ENCODE results near the gene HLA-DPB1. TPM values are rescaled to one million over a fixed set of nuclear protein-coding genes. Genes with fewer than 3 reads are reported as not detected.

HLA-DPB1 gene
- total and polyA plus RNA-seq, 2 donors = 16.4 to 74.7 TPM

DNA sequence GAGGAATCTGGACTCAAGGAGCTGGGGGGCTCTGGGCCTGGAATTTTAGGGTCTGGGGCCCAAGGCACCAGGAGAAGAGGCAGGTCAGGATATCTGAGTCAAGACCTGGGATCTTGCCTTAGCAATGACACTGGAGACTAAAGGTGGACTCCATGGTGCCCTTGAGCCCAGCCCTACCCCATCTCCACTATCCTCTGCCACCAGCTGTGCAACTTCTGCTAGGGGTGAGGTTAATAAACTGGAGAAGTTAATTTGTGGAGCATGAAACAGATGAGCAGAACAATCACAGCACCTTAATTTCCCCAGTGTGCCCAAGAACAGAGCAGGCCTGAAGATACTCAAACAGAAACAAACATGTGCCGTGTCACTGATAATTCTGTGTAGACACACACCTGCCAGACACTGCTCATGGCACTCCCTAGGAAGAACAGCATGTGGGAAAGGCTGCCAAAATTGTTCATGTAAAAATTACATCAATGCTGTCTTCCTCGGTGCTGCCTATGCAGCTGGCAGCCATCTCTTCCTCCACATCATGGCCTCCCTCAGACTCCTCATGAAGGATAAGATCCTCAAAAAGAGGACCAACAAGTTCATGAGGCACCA lies 3.2 kb downstream of the HLA-DPB1 start:
- H3K4me1 ChIP-seq (ENCODE audit: insufficient read depth) = no peaks in the 10 kb centered on the region
- 66% methylated on average over 2 of the region's 2 CpGs for WGBS
- H3K4me3 ChIP-seq (ENCODE audit: low read depth, low read length) = no peak overlapping the region
- no peak overlapping the region for H3K27ac ChIP-seq (ENCODE audit: low read depth)
- H3K36me3 ChIP-seq (ENCODE audit: insufficient read depth) = no peaks in the 10 kb centered on the region
- no peak for DNase-seq (ENCODE audit: extremely low spot score)

DNA sequence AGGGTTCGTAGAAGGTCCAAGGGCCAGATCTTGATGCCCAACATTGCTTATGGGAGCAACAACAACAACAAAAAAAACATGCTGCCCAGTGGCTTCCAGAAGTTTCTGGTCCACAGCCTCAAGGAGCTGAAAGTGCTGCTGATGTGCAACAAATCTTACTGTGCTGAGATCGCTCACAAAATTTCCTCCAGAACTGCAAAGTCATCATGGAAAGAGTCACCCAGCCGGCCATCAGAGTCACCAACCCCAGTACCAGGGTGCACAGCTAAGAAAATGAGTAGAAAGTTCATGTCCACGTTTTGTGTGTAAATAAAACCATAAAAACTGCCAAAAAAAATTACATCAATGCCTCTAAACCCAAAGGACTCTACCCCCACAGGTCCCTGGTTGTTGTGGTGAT lies 3.8 kb downstream of the HLA-DPB1 start:
- no peaks in the 10 kb centered on the region for H3K4me1 ChIP-seq (ENCODE audit: insufficient read depth)
- WGBS = 81% methylated on average over 4 of the region's 4 CpGs
- no peak overlapping the region for H3K27ac ChIP-seq (ENCODE audit: low read depth)
- H3K36me3 ChIP-seq (ENCODE audit: insufficient read depth) = no peaks in the 10 kb centered on the region
- H3K4me3 ChIP-seq (ENCODE audit: low read depth, low read length) = no peak overlapping the region
- DNase-seq (ENCODE audit: extremely low spot score) = no peak

DNA sequence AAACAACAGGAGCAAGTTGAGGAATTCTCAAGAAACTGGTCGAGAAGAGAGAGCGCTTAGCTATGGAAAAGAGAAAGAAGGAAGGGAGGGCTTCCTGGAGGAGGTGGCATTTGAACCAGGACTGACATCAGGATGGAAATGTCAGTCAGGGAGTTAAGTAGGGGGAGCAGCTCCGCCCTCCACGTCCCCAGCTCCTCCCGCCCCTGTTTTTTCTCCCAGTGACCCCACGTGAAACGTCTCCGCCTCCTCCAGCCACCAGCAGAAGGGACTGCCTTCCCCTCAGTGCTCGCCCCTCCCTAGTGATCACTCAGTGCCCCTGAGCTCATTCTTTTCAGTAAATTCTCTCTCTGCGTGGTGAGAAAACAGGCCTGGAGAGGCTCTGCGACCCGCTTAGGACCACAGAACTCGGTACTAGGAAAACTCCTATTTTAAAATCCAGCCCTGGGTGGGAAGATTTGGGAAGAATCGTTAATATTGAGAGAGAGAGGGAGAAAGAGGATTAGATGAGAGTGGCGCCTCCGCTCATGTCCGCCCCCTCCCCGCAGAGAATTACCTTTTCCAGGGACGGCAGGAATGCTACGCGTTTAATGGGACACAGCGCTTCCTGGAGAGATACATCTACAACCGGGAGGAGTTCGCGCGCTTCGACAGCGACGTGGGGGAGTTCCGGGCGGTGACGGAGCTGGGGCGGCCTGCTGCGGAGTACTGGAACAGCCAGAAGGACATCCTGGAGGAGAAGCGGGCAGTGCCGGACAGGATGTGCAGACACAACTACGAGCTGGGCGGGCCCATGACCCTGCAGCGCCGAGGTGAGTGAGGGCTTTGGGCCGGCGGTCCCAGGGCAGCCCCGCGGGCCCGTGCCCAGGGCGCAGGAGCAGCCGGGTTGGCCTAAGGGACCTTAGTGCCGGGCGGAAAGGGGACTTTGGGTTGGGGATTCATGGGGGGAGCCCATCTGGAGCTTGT lies 4.6 kb downstream of the HLA-DPB1 start:
- WGBS = 10% methylated on average over 49 of the region's 49 CpGs
- peak; percentile 28 for DNase-seq (ENCODE audit: extremely low spot score)
- H3K27ac ChIP-seq (ENCODE audit: low read depth) = peak overlapping the region; percentile 75
- H3K4me3 ChIP-seq (ENCODE audit: low read depth, low read length) = peak overlapping the region; percentile 38
- H3K4me1 ChIP-seq (ENCODE audit: insufficient read depth) = no peaks in the 10 kb centered on the region
- no peaks in the 10 kb centered on the region for H3K36me3 ChIP-seq (ENCODE audit: insufficient read depth)

DNA sequence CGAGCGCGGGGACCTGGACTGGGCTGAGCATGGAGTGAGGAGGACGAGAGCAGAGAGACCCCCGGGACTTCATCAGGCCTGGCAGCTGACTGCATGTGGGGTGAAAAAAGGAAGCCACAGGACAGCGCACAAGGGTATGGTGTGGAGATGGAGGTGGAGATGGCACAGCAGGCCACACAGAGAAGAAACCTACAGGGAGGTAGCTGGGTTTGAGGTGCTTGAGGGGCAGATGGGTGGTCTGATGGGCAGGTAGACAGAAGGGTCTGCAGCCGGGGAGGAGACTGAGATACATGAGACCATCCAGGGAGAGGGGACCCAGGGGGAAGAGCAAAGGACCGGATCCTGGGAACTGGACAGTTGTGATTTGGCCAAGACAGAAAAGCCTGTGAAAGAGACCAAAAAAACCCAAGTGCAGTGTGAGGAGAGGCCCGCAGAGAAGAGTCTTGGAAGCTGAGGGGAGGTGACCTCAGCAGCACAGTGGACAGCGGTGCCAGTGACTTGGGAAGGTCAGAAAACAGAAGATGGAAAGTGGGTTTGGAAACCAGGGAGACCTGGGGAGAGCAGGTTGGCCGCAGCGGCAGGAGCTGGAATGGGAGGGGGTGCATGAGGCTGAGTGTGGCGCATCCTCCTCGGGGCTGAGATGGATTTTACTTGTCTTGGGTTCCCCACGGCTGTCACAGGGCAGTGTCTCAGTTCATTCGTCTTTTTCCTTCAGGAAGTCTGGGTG lies 5.5 kb downstream of the HLA-DPB1 start:
- H3K4me3 ChIP-seq (ENCODE audit: low read depth, low read length) = peak overlapping the region; percentile 38
- no peak for DNase-seq (ENCODE audit: extremely low spot score)
- no peaks in the 10 kb centered on the region for H3K36me3 ChIP-seq (ENCODE audit: insufficient read depth)
- peak overlapping the region; percentile 75 for H3K27ac ChIP-seq (ENCODE audit: low read depth)
- no peaks in the 10 kb centered on the region for H3K4me1 ChIP-seq (ENCODE audit: insufficient read depth)
- WGBS = 70% methylated on average over 16 of the region's 16 CpGs

DNA sequence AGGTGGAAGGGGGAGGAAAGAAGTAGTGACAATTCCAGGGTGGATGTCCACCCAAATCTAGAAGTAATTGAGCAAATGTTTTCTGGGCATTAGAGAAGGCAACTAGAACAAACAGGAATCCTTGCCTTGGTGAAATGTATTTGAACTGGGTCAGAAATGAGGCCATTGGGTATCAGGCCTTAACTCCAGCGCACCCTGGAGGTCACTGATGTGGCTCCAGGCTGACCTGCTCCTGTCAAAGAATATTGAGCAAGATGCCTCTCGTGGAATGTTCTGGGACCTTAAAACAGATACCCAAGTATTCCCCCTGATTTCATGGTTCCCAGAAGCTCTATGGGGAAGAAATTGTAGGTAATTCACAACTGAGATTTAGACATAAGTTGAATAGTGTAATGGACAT lies 6.9 kb downstream of the HLA-DPB1 start:
- Histone ChIP-seq H3K4me3 (ENCODE audit: low read depth, low read length) (no peak overlapping the region), H3K36me3 (ENCODE audit: insufficient read depth) (no peaks in the 10 kb centered on the region), H3K4me1 (ENCODE audit: insufficient read depth) (no peaks in the 10 kb centered on the region), H3K27ac (ENCODE audit: low read depth) (no peak overlapping the region)
- DNase-seq (ENCODE audit: extremely low spot score) = no peak
- WGBS = 0% methylated on average over 2 of the region's 2 CpGs

DNA sequence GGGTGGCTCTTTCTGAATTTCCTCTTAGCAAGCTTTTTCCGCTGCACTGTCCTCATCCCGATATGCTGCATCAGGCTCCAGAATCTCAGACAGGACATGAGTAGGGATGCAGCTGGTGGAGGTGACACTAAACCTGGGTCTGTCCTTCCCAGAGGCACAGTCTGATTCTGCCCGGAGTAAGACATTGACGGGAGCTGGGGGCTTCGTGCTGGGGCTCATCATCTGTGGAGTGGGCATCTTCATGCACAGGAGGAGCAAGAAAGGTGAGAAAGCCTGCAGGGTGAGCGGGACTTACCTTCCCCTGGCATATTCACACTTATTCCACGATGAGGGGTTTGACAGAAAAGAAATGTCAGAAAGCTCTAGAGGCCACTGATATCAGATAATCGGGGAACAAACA lies 9.8 kb downstream of the HLA-DPB1 start:
- no peak overlapping the region for H3K4me3 ChIP-seq (ENCODE audit: low read depth, low read length)
- H3K36me3 ChIP-seq (ENCODE audit: insufficient read depth) = no peaks in the 10 kb centered on the region
- DNase-seq (ENCODE audit: extremely low spot score) = no peak
- no peak overlapping the region for H3K27ac ChIP-seq (ENCODE audit: low read depth)
- WGBS = 59% methylated on average over 8 of the region's 8 CpGs
- H3K4me1 ChIP-seq (ENCODE audit: insufficient read depth) = no peaks in the 10 kb centered on the region

DNA sequence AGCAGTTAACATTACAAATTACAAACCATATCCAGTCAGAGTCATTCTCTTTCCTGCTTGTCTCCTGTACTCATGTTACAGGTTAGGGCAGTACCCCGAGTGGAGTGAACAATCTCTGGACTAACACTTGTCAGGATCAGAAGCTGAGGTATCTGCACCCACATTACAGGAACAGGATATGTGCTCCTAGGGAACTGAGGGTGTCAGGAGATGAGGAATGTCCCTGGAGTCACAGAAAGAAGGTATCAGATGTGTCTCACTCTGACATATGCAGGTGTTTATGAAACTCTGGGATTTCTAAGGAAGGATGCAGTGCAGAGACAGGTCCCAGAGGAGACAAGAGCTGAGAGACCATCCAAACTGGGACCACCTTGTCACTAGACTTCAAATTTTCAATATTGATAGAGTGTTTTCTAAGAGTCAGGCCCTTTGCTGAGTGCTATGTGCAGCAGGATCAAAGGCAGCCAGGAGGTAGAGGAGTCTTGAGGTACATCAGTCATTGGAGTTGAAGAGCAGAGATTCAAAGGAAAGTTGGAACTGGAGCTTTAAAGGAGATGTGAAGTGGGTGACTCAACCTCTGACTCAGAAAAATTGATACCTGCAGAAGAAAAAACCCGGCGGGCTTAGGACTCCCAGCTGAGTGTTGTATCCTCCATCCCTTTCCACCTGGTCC lies 12.6 kb downstream of the HLA-DPB1 start:
- no peak for DNase-seq (ENCODE audit: extremely low spot score)
- WGBS = 68% methylated on average over 3 of the region's 3 CpGs
- no peaks in the 10 kb centered on the region for H3K4me1 ChIP-seq (ENCODE audit: insufficient read depth)
- no peak overlapping the region for H3K27ac ChIP-seq (ENCODE audit: low read depth)
- no peaks in the 10 kb centered on the region for H3K36me3 ChIP-seq (ENCODE audit: insufficient read depth)
- no peak overlapping the region for H3K4me3 ChIP-seq (ENCODE audit: low read depth, low read length)

DNA sequence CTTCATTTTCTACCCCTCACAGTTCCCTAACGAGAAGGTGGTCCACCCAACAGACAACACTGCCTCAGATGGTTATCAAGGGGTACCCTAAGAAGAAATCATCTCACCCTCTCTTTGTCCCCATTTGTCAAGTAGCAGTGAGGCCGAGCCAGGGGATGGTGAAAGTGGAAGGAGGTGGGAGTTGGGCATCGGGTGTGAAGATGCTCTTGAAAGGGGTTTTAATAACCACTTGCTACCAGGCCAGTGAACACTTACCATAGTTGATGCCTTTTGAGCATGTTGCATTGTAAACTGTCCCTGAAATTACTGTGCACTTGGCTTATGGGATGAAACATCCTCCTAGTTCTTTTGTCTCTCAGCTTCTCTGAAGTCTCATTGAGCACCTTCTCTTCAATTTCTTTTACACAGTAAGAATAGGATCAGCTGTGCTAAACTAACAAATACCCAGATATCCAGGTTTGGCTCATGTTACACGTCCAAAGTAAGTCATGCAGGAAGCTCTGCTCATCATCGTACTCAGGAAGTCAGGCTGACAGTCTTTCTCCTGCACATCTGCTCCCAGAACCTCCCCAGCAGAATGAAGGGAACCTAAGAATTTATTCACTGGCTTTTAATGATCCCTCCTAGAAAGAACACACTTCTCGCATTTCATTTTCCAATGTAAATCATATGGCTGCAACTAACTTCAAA lies 13.3 kb downstream of the HLA-DPB1 start:
- WGBS = 46% methylated on average over 6 of the region's 6 CpGs
- Histone ChIP-seq H3K4me3 (ENCODE audit: low read depth, low read length) (no peak overlapping the region), H3K4me1 (ENCODE audit: insufficient read depth) (no peaks in the 10 kb centered on the region), H3K36me3 (ENCODE audit: insufficient read depth) (no peaks in the 10 kb centered on the region), H3K27ac (ENCODE audit: low read depth) (no peak overlapping the region)
- no peak for DNase-seq (ENCODE audit: extremely low spot score)

DNA sequence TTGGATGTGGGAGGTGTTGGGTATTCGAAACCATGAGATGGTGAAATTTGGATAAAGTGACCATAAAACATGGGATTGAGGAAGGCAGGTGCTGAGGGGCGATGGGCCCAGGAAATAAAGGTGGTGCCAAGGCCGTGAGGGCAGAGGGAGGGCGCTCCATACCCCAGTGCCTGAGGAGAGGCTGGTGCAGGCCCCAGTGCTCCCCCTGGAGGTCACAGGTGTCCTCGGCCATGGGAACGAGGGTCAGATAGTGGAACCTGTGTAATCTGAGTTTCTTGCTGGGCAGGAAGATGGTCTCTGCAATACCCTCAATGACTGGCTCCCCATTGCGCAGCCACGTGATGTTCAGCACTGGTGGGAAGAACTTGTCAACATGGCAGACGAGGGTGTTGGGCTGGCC lies 16.2 kb downstream of the HLA-DPB1 start:
- no peak overlapping the region for H3K4me3 ChIP-seq (ENCODE audit: low read depth, low read length)
- no peaks in the 10 kb centered on the region for H3K36me3 ChIP-seq (ENCODE audit: insufficient read depth)
- 47% methylated on average over 9 of the region's 9 CpGs for WGBS
- no peak for DNase-seq (ENCODE audit: extremely low spot score)
- H3K27ac ChIP-seq (ENCODE audit: low read depth) = no peak overlapping the region
- no peaks in the 10 kb centered on the region for H3K4me1 ChIP-seq (ENCODE audit: insufficient read depth)

DNA sequence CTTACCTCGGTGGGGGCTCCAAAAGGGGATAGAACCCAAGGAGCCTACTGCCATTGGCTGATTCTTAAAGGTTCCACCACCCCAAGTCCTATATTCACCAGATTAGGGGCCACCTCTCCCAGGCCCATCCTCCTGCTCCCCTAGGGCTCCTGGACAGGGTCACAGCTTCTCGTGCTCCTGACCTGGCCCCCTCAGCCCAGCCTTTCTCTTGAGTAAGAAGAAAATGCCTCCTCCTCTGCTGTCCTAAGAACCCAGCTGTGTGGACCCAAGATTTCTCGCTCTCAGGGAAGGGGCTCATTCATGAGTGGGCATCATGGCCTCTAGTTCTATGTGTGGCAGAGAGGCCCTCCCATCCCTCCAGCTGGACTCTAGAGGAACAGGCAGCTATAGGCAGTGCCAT lies 16.6 kb downstream of the HLA-DPB1 start:
- H3K4me1 ChIP-seq (ENCODE audit: insufficient read depth) = no peaks in the 10 kb centered on the region
- WGBS = 92% methylated on average over 3 of the region's 3 CpGs
- no peak for DNase-seq (ENCODE audit: extremely low spot score)

DNA sequence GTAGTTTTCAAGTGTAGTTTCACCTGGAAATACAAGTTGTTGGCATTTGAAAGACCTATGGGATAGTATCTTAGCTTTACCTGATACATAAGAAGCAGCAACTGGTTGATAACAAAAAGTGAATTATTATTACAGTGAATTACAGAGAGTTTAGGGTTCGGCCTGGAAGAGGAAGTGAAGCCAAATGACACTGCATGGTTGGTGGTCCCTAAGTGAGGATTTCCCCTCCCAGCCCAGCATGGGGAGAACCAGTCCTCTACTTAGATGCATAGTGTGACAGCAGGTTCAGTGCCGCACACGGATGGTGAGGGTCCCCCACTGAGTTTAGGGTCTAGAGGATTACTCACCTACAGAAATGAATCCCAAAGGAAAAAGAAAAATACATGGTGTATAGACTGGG lies 18.1 kb downstream of the HLA-DPB1 start:
- Histone ChIP-seq H3K4me3 (ENCODE audit: low read depth, low read length) (no peak overlapping the region), H3K27ac (ENCODE audit: low read depth) (no peak overlapping the region), H3K4me1 (ENCODE audit: insufficient read depth) (no peaks in the 10 kb centered on the region), H3K36me3 (ENCODE audit: insufficient read depth) (no peaks in the 10 kb centered on the region)
- DNase-seq (ENCODE audit: extremely low spot score) = no peak
- 82% methylated on average over 3 of the region's 3 CpGs for WGBS

More for the DNA sequence above, 16.6 kb downstream of the HLA-DPB1 start:
- H3K4me3 ChIP-seq (ENCODE audit: low read depth, low read length) = no peak overlapping the region
- H3K27ac ChIP-seq (ENCODE audit: low read depth) = no peak overlapping the region
- no peaks in the 10 kb centered on the region for H3K36me3 ChIP-seq (ENCODE audit: insufficient read depth)

DNA sequence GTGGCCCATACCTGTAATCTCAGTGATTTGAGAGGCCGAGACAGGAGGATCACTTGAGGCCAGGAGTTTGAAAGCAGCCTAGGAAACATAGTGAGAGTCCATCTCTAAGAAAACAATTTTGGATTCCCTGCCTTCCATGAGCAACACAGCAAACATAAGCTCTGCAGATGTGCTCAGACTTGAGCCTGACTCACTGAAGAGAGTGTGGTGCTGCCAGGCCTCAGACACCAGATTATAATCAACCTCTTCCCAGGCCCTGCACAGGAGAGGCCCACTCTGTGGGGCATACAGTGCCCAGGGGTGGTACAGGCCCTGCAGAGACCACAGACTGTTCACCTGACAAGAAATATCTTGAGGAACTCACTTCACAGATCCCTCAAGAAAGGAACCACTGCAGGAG lies 19.9 kb downstream of the HLA-DPB1 start:
- H3K4me3 ChIP-seq (ENCODE audit: low read depth, low read length) = no peak overlapping the region
- no peak for DNase-seq (ENCODE audit: extremely low spot score)
- H3K27ac ChIP-seq (ENCODE audit: low read depth) = no peak overlapping the region
- no peaks in the 10 kb centered on the region for H3K36me3 ChIP-seq (ENCODE audit: insufficient read depth)
- no peaks in the 10 kb centered on the region for H3K4me1 ChIP-seq (ENCODE audit: insufficient read depth)
- 80% methylated on average over 1 of the region's 1 CpG for WGBS

Data from urinary bladder (tissue), 4 donors.